ENCODE data around the gene RASGRP1. TPM values are rescaled to one million over a fixed set of nuclear protein-coding genes. Genes with fewer than 3 reads are reported as not detected.

RASGRP1 gene
- total RNA-seq, 1 donor = 0.36 TPM

- H3K4me1 ChIP-seq (ENCODE audit: insufficient read depth, low read length) = peaks cover 33% of the 10 kb centered on the region
- H3K4me2 ChIP-seq (ENCODE audit: insufficient read depth, low read length) = no peak overlapping the region
- no peak overlapping the region for H2AFZ ChIP-seq (ENCODE audit: low read length)
- TF ChIP-seq CTCF (IDR thresholded peaks at IDR 0.05; ENCODE audit: extremely low read depth, low read depth, low read length) = no peak
- no peak overlapping the region for H3K27ac ChIP-seq (ENCODE audit: low read depth, low read length)
- no peak overlapping the region for H3K4me3 ChIP-seq (ENCODE audit: insufficient read depth, low read length)
- no peaks in the 10 kb centered on the region for H3K79me2 ChIP-seq (ENCODE audit: insufficient read depth, low read length)
- no peaks in the 10 kb centered on the region for H4K20me1 ChIP-seq (ENCODE audit: insufficient read depth, low read length)
- H3K27me3 ChIP-seq (ENCODE audit: insufficient read depth, low read length) = no peaks in the 10 kb centered on the region
- no peaks in the 10 kb centered on the region for H3K36me3 ChIP-seq (ENCODE audit: insufficient read depth, low read length)
- DNase-seq (ENCODE audit: insufficient read length, low spot score, missing footprints) = no peak
- no peaks in the 10 kb centered on the region for H3K9me3 ChIP-seq (ENCODE audit: low read depth, low read length)
These were observed 39.1 kb downstream of the RASGRP1 start for GRCh38 chr15:38525489-38525888.

- Histone ChIP-seq H2AFZ (ENCODE audit: low read length) (peak overlapping the region; percentile 53), H3K9me3 (ENCODE audit: low read depth, low read length) (no peaks in the 10 kb centered on the region), H3K36me3 (ENCODE audit: insufficient read depth, low read length) (no peaks in the 10 kb centered on the region), H3K4me3 (ENCODE audit: insufficient read depth, low read length) (no peak overlapping the region), H3K4me2 (ENCODE audit: insufficient read depth, low read length) (no peak overlapping the region), H3K79me2 (ENCODE audit: insufficient read depth, low read length) (no peaks in the 10 kb centered on the region), H3K27ac (ENCODE audit: low read depth, low read length) (peak overlapping the region; percentile 54), H3K4me1 (ENCODE audit: insufficient read depth, low read length) (peaks cover 30% of the 10 kb centered on the region), H3K27me3 (ENCODE audit: insufficient read depth, low read length) (no peaks in the 10 kb centered on the region), H4K20me1 (ENCODE audit: insufficient read depth, low read length) (no peaks in the 10 kb centered on the region)
- no peak for DNase-seq (ENCODE audit: insufficient read length, low spot score, missing footprints)
- no peak for TF ChIP-seq CTCF (IDR thresholded peaks at IDR 0.05; ENCODE audit: extremely low read depth, low read depth, low read length)
These were observed 40.5 kb downstream of the RASGRP1 start for GRCh38 chr15:38524156-38524555.

- Histone ChIP-seq H3K4me2 (ENCODE audit: insufficient read depth, low read length) (no peak overlapping the region), H4K20me1 (ENCODE audit: insufficient read depth, low read length) (no peaks in the 10 kb centered on the region), H3K4me3 (ENCODE audit: insufficient read depth, low read length) (no peak overlapping the region), H3K4me1 (ENCODE audit: insufficient read depth, low read length) (peaks cover 21% of the 10 kb centered on the region), H3K27me3 (ENCODE audit: insufficient read depth, low read length) (no peaks in the 10 kb centered on the region), H3K9me3 (ENCODE audit: low read depth, low read length) (no peaks in the 10 kb centered on the region), H2AFZ (ENCODE audit: low read length) (peak overlapping the region; percentile 39), H3K36me3 (ENCODE audit: insufficient read depth, low read length) (no peaks in the 10 kb centered on the region), H3K79me2 (ENCODE audit: insufficient read depth, low read length) (no peaks in the 10 kb centered on the region), H3K27ac (ENCODE audit: low read depth, low read length) (no peak overlapping the region)
- TF ChIP-seq CTCF (IDR thresholded peaks at IDR 0.05; ENCODE audit: extremely low read depth, low read depth, low read length) = no peak
- no peak for DNase-seq (ENCODE audit: insufficient read length, low spot score, missing footprints)
These were observed 41.7 kb downstream of the RASGRP1 start for GRCh38 chr15:38522922-38523321.

GRCh38 chr15:38521316-38521715 is 43.3 kb downstream of the RASGRP1 start:
- TF ChIP-seq CTCF (IDR thresholded peaks at IDR 0.05; ENCODE audit: extremely low read depth, low read depth, low read length) = no peak
- Histone ChIP-seq H3K9me3 (ENCODE audit: low read depth, low read length) (no peaks in the 10 kb centered on the region), H3K4me1 (ENCODE audit: insufficient read depth, low read length) (peaks cover 21% of the 10 kb centered on the region), H3K4me3 (ENCODE audit: insufficient read depth, low read length) (no peak overlapping the region), H3K36me3 (ENCODE audit: insufficient read depth, low read length) (no peaks in the 10 kb centered on the region), H3K27ac (ENCODE audit: low read depth, low read length) (no peak overlapping the region), H3K79me2 (ENCODE audit: insufficient read depth, low read length) (no peaks in the 10 kb centered on the region), H4K20me1 (ENCODE audit: insufficient read depth, low read length) (no peaks in the 10 kb centered on the region), H3K27me3 (ENCODE audit: insufficient read depth, low read length) (no peaks in the 10 kb centered on the region), H3K4me2 (ENCODE audit: insufficient read depth, low read length) (no peak overlapping the region), H2AFZ (ENCODE audit: low read length) (peak overlapping the region; percentile 32)
- no peak for DNase-seq (ENCODE audit: insufficient read length, low spot score, missing footprints)
